MCF 10A (cell line): ENCODE data around the gene PRKAR1B. TPM values are rescaled to one million over a fixed set of nuclear protein-coding genes. Genes with fewer than 3 reads are reported as not detected.
"Not testable (repeated sequence)": the region's sequence is repeated elsewhere in the genome, so short reads cannot be mapped to it uniquely, and the experiment has no call there.

Experiments
- BruUV-seq: library from RNA; stranded (reverse); fragments of 400-500 nt; replicated peaks from 2 replicates; lab custom pipeline; 2021; lab: Mats Ljungman, UMichigan
- CTCF ChIA-PET: fragments of 300-600 bp; sonication (Branson Sonifier 250); formaldehyde crosslinking; extraction: SDS; loops from one replicate; lab custom pipeline; 2021; ENCODE audit warnings: antibody characterized with exemption, inconsistent platforms; lab: Yijun Ruan, JAX
- POLR2A ChIA-PET: fragments of 300-600, 350-650 bp; sonication (Branson Sonifier 250); formaldehyde crosslinking; extraction: SDS; loops from one replicate; lab custom pipeline; 2020; ENCODE audit warnings: antibody characterized with exemption, inconsistent platforms; lab: Yijun Ruan, JAX
- DNase-seq: peaks from one replicate; pipeline ENCODE4 v3.0.0-alpha.2; 2018; ENCODE audit not compliant: unreplicated experiment
- H3K27ac Mint-ChIP-seq: one replicate; pipeline ENCODE4 v1.8.0; 2022; ENCODE audit warnings: mild to moderate bottlenecking, low read depth, mixed read lengths; ENCODE audit not compliant: unreplicated experiment
- H3K27me3 Mint-ChIP-seq: one replicate; pipeline ENCODE4 v1.8.0; 2022; ENCODE audit warnings: mixed read lengths; ENCODE audit not compliant: insufficient read depth, unreplicated experiment
- H3K36me3 Mint-ChIP-seq: one replicate; pipeline ENCODE4 v1.8.0; 2022; ENCODE audit warnings: mild to moderate bottlenecking, moderate library complexity, mixed read lengths; ENCODE audit not compliant: insufficient read depth, unreplicated experiment
- H3K4me1 Mint-ChIP-seq: one replicate; pipeline ENCODE4 v1.8.0; 2022; ENCODE audit warnings: mixed read lengths; ENCODE audit not compliant: insufficient read depth, unreplicated experiment
- H3K4me3 Mint-ChIP-seq: one replicate; pipeline ENCODE4 v1.8.0; 2022; ENCODE audit warnings: mild to moderate bottlenecking, moderate library complexity, mixed read lengths; ENCODE audit not compliant: unreplicated experiment
- H3K9me3 Mint-ChIP-seq: one replicate; pipeline ENCODE4 v1.8.0; 2022; ENCODE audit warnings: mixed read lengths; ENCODE audit not compliant: unreplicated experiment
- intact Hi-C: fragments of 100-400 bp; cut with micrococcal nuclease; formaldehyde crosslinking; loops from 2 replicates; pipeline ENCODE4 v1.14.1; 2022
- total RNA-seq: library from RNA; stranded (reverse); gene quantifications from 2 replicates; pipeline ENCODE4 v1.2.3, GENCODE V29; 2022
- TF ChIP-seq, protein P1 (sequence below): fragments of 200-600 bp; IDR thresholded peaks from one replicate; pipeline ENCODE4 v1.8.0; 2022; ENCODE audit warnings: antibody characterized with exemption, mild to moderate bottlenecking; ENCODE audit not compliant: unreplicated experiment

Gene PRKAR1B
- total RNA-seq, 1 experiment from 2014 or later = 31.5 TPM

GRCh38 chr7:744854-745430 is 17.9 kb upstream of the PRKAR1B start:
- H3K27me3 Mint-ChIP-seq = no peaks in the 10 kb centered on the region
- no peak overlapping the region for H3K4me3 Mint-ChIP-seq
- no TSS peak for BruUV-seq
- no peaks in the 10 kb centered on the region for H3K9me3 Mint-ChIP-seq
- no peaks in the 10 kb centered on the region for H3K4me1 Mint-ChIP-seq
- ChIA-PET CTCF (no interaction called here), POLR2A (no interaction called here)
- TF ChIP-seq, protein P1, sequence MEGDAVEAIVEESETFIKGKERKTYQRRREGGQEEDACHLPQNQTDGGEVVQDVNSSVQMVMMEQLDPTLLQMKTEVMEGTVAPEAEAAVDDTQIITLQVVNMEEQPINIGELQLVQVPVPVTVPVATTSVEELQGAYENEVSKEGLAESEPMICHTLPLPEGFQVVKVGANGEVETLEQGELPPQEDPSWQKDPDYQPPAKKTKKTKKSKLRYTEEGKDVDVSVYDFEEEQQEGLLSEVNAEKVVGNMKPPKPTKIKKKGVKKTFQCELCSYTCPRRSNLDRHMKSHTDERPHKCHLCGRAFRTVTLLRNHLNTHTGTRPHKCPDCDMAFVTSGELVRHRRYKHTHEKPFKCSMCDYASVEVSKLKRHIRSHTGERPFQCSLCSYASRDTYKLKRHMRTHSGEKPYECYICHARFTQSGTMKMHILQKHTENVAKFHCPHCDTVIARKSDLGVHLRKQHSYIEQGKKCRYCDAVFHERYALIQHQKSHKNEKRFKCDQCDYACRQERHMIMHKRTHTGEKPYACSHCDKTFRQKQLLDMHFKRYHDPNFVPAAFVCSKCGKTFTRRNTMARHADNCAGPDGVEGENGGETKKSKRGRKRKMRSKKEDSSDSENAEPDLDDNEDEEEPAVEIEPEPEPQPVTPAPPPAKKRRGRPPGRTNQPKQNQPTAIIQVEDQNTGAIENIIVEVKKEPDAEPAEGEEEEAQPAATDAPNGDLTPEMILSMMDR = no peak
- peaks cover 30% of the 10 kb centered on the region for H3K36me3 Mint-ChIP-seq
- no peak overlapping the region for H3K27ac Mint-ChIP-seq
- intact Hi-C loops = no loop called here
- no peak for DNase-seq

DNA sequence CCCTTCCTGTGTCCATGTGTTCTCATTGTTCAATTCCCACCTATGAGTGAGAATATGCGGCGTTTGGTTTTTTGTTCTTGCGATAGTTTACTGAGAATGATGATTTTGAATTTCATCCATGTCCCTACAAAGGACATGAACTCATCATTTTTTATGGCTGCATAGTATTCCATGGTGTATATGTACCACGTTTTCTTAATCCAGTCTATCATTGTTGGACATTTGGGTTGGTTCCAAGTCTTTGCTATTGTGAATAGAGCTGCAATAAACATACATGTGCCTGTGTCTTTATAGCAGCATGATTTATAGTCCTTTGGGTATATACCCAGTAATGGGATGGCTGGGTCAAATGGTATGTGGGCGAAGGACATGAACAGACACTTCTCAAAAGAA is 17.0 kb upstream of the PRKAR1B start:
- CTCF ChIA-PET, H3K4me3 Mint-ChIP-seq, H3K4me1 Mint-ChIP-seq, BruUV-seq, DNase-seq, H3K9me3 Mint-ChIP-seq, H3K27ac Mint-ChIP-seq, POLR2A ChIA-PET, intact Hi-C loops, H3K27me3 Mint-ChIP-seq: not testable (repeated sequence)
- H3K36me3 Mint-ChIP-seq = peaks cover 31% of the 10 kb centered on the region

GRCh38 chr7:743341-744127 is 16.5 kb upstream of the PRKAR1B start:
- H3K27ac Mint-ChIP-seq, H3K27me3 Mint-ChIP-seq, BruUV-seq, H3K4me1 Mint-ChIP-seq, H3K9me3 Mint-ChIP-seq, intact Hi-C loops: not testable (repeated sequence)
- peak overlapping the region; percentile 28 for H3K4me3 Mint-ChIP-seq
- POLR2A ChIA-PET = interaction anchor here (1.3 kb wide), 1 partner anchor 11 kb away, joined by 6 read pairs; no protein-coding TSS in a partner anchor
- CTCF ChIA-PET = interaction anchor here (0.9 kb wide), 1 partner anchor 130 kb away, joined by 3 read pairs; no protein-coding TSS in a partner anchor
- H3K36me3 Mint-ChIP-seq = peaks cover 33% of the 10 kb centered on the region
- peak; percentile 53 for DNase-seq

- H3K4me3 Mint-ChIP-seq = no peak overlapping the region
- TF ChIP-seq, protein P1 = no peak
- no peaks in the 10 kb centered on the region for H3K27me3 Mint-ChIP-seq
- no TSS peak for BruUV-seq
- POLR2A ChIA-PET = interaction anchor here (0.8 to 1.3 kb wide), 2 partner anchors 9 to 10 kb away, joined by 3 to 6 read pairs; no protein-coding TSS in a partner anchor
- DNase-seq = no peak
- peaks cover 36% of the 10 kb centered on the region for H3K36me3 Mint-ChIP-seq
- H3K27ac Mint-ChIP-seq = no peak overlapping the region
- no peaks in the 10 kb centered on the region for H3K9me3 Mint-ChIP-seq
- peaks cover 4% of the 10 kb centered on the region for H3K4me1 Mint-ChIP-seq
- CTCF ChIA-PET = interaction anchor here (0.9 kb wide), 1 partner anchor 131 kb away, joined by 3 read pairs; no protein-coding TSS in a partner anchor
- intact Hi-C loops = no loop called here
Observed at GRCh38 chr7:742791-743190, 15.7 kb upstream of the PRKAR1B start.

GRCh38 chr7:741850-742249 is 14.8 kb upstream of the PRKAR1B start:
- Mint-ChIP-seq H3K4me1 (peaks cover 5% of the 10 kb centered on the region), H3K4me3 (no peak overlapping the region), H3K27ac (no peak overlapping the region), H3K9me3 (no peaks in the 10 kb centered on the region), H3K27me3 (no peaks in the 10 kb centered on the region), H3K36me3 (peaks cover 36% of the 10 kb centered on the region)
- TF ChIP-seq, protein P1 = no peak
- CTCF ChIA-PET = interaction anchor here (1.9 kb wide), 1 partner anchor 11 kb away, joined by 7 read pairs; no protein-coding TSS in a partner anchor
- DNase-seq = no peak
- intact Hi-C loops = no loop called here
- no TSS peak for BruUV-seq
- POLR2A ChIA-PET = interaction anchor here (1.1 to 1.5 kb wide), 2 partner anchors 9 to 92 kb away, joined by 3 to 5 read pairs; no protein-coding TSS in a partner anchor
